HepG2 (cell line): ENCODE measurements around the gene TGM6. TPM values are rescaled to one million over a fixed set of nuclear protein-coding genes. Genes with fewer than 3 reads are reported as not detected.

ENCODE experiments used
- ATAC-seq: fragments of 200-7000 bp; cut with Tn5 transposase; 3 replicates; pipeline ENCODE4 v1.9.1; 2020; ENCODE audit warnings: mild to moderate bottlenecking, moderate library complexity
- BruUV-seq: library from RNA; stranded (reverse); fragments of 400-500 nt; replicated peaks from 2 replicates; lab custom pipeline; 2021; lab: Mats Ljungman, UMichigan
- CTCF ChIA-PET: fragments of 300-600 bp; formaldehyde crosslinking; extraction: SDS; loops from one replicate; lab custom pipeline; 2021; ENCODE audit warnings: low total read pairs, inconsistent platforms, low intra/inter-chr PET ratio; lab: Yijun Ruan, JAX
- POLR2A ChIA-PET: fragments of 350-600 bp; sonication (Branson Sonifier 250); formaldehyde crosslinking; loops from one replicate; lab custom pipeline; 2020; ENCODE audit warnings: antibody characterized with exemption, inconsistent platforms; lab: Yijun Ruan, JAX
- DNase-seq: peaks from one replicate; pipeline ENCODE4 v3.0.0-alpha.2; 2015; ENCODE audit warnings: low spot score
- FAIRE-seq: peaks from 3 replicates; lab custom pipeline; 2011; peaks lifted over from hg19 to GRCh38; lab: Jason Lieb, UNC
- H2AFZ ChIP-seq: one replicate; pipeline ENCODE4 v1.6.1; 2011; ENCODE audit warnings: low read length, inconsistent platforms
- H3K27ac ChIP-seq: fragments of 300-600 bp; 3 replicates; pipeline ENCODE4 v1.8.0; 2011; ENCODE audit warnings: mixed run types, mild to moderate bottlenecking, mixed read lengths, low read length, inconsistent platforms; ENCODE audit not compliant: insufficient read depth; ENCODE audit errors: extremely low read length
- H3K27me3 ChIP-seq, 2 experiments: fragments of 200-600 bp in 1 of 2; 2 replicates in 1 of 2; 3 replicates in 1 of 2; pipeline versions ENCODE4 v1.6.0 to v1.8.0; 2011; ENCODE audit warnings: low read length in 2 of 2, mild to moderate bottlenecking in 2 of 2, moderate library complexity in 2 of 2, inconsistent platforms in 1 of 2; ENCODE audit not compliant: insufficient read depth in 2 of 2, control insufficient read depth in 1 of 2
- H3K36me3 ChIP-seq, 2 experiments: fragments of 200-600 bp in 1 of 2; replicated peaks in 1 of 2; 2 replicates in 1 of 2; 3 replicates in 1 of 2; pipeline versions ENCODE4 v1.5.1 to v1.8.0; 2011; ENCODE audit warnings: low read length in 2 of 2, inconsistent platforms in 1 of 2; ENCODE audit not compliant: insufficient read depth in 2 of 2, control insufficient read depth in 1 of 2
- H3K4me1 ChIP-seq: 2 replicates; pipeline ENCODE4 v1.5.1; 2012; ENCODE audit warnings: low read length, inconsistent platforms; ENCODE audit not compliant: insufficient read depth
- H3K4me2 ChIP-seq: 2 replicates; pipeline ENCODE4 v1.6.0; 2011; ENCODE audit warnings: low read depth, low read length, inconsistent platforms
- H3K4me3 ChIP-seq, 3 experiments: fragments of 200-600 bp in 1 of 3; sonication (generic), shearing (Covaris generic) in 1 of 3; replicated peaks in 1 of 3; 2 replicates each; pipeline ENCODE4 v1.5.1; 2011 to 2016; ENCODE audit warnings: low read length in 3 of 3, inconsistent platforms in 2 of 3, low read depth in 2 of 3, mild to moderate bottlenecking in 2 of 3, control low read depth in 1 of 3, mixed read lengths in 1 of 3; ENCODE audit not compliant: insufficient read depth in 1 of 3
- H3K79me2 ChIP-seq: one replicate; pipeline ENCODE4 v1.6.1; 2011; ENCODE audit warnings: low read length, inconsistent platforms; ENCODE audit not compliant: insufficient read depth
- H3K9ac ChIP-seq: 2 replicates; pipeline ENCODE4 v1.6.0; 2011; ENCODE audit warnings: mild to moderate bottlenecking, low read depth, low read length, inconsistent platforms; ENCODE audit not compliant: insufficient read depth
- H3K9me3 ChIP-seq: 2 replicates; pipeline ENCODE4 v1.5.1; 2012; ENCODE audit warnings: mild to moderate bottlenecking, low read length
- H4K20me1 ChIP-seq: 2 replicates; pipeline ENCODE4 v1.6.0; 2011; ENCODE audit warnings: inconsistent platforms, mild to moderate bottlenecking, low read length, moderate library complexity; ENCODE audit not compliant: insufficient read depth
- NFE2L2 ChIP-seq: fragments of 150-350 bp; IDR thresholded peaks from 2 replicates; pipeline ENCODE4 v1.6.1; 2014; ENCODE audit warnings: low read length
- NFIC ChIP-seq: IDR thresholded peaks from 2 replicates; pipeline ENCODE4 v1.6.1; 2012; ENCODE audit warnings: mild to moderate bottlenecking, low read length, inconsistent platforms
- ZFYVE20 ChIP-seq: sonication (generic); formaldehyde crosslinking; IDR thresholded peaks from 2 replicates; pipeline ENCODE4 v1.8.0; 2023; ENCODE audit warnings: low read depth, mild to moderate bottlenecking, moderate library complexity, missing genetic modification reagents, borderline replicate concordance
- ZNF496 ChIP-seq: sonication (generic); formaldehyde crosslinking; IDR thresholded peaks from 2 replicates; pipeline ENCODE4 v1.8.1; 2023; ENCODE audit warnings: mild to moderate bottlenecking, moderate library complexity, missing genetic modification reagents; ENCODE audit not compliant: insufficient replicate concordance
- WGBS: methylation state at CpG from one replicate; pipeline ENCODE4 v1.1.6; 2017; ENCODE audit warnings: low lambda C conversion rate; 5-methylcytosine and 5-hydroxymethylcytosine counted together
- in situ Hi-C: cut with HindIII; loops from 2 replicates; pipeline ENCODE4 v1.10.0; 2017; ENCODE audit warnings: low pct_unique_long_range_greater_than_20kb; ENCODE audit not compliant: extremely low pct_ligation_motif_present
- intact Hi-C: fragments of 100-400 bp; cut with micrococcal nuclease; formaldehyde crosslinking; loops from one replicate; pipeline ENCODE4 v1.10.0; 2022; ENCODE audit not compliant: unreplicated experiment
- polyA plus RNA-seq, 8 experiments: library from polyadenylated mRNA; depleted of rRNA in 3 of 8; stranded (reverse) in 7 of 8; unstranded in 1 of 8; fragments of >200 nt; fragmentation: Illumina TruSeq in 4 of 8; extraction: Trizol in 4 of 8; gene quantifications; 2 replicates each; pipeline versions ENCODE4 v1.2.1 to v1.2.3, GENCODE V29; 2011 to 2016; ENCODE audit warnings: low read depth in 4 of 8, missing spikeins in 1 of 8, mixed read lengths in 1 of 8; ENCODE audit not compliant: insufficient read depth in 1 of 8
- total RNA-seq, 5 experiments: library from RNA; depleted of rRNA; stranded (reverse); fragments of >200 nt; fragmentation: Illumina TruSeq; extraction: Trizol; gene quantifications; 2 replicates each; pipeline ENCODE4 v1.2.3, GENCODE V29; 2016; ENCODE audit warnings: low read depth in 1 of 5
- TF ChIP-seq, protein P1 (sequence below): sonication (generic); formaldehyde crosslinking; IDR thresholded peaks from 2 replicates; pipeline ENCODE4 v1.5.0; 2020; ENCODE audit warnings: mild to moderate bottlenecking, missing genetic modification reagents, borderline replicate concordance
- TF ChIP-seq, protein P2 (sequence below): sonication (generic); formaldehyde crosslinking; IDR thresholded peaks from 2 replicates; pipeline ENCODE4 v1.5.1; 2020; ENCODE audit warnings: missing genetic modification reagents, mild to moderate bottlenecking, borderline replicate concordance

Gene TGM6
- total and polyA plus RNA-seq, 2 of the 13 experiments (the other 11 are each of a cell fraction or from before 2014, with no cell fraction given): not detected

DNA sequence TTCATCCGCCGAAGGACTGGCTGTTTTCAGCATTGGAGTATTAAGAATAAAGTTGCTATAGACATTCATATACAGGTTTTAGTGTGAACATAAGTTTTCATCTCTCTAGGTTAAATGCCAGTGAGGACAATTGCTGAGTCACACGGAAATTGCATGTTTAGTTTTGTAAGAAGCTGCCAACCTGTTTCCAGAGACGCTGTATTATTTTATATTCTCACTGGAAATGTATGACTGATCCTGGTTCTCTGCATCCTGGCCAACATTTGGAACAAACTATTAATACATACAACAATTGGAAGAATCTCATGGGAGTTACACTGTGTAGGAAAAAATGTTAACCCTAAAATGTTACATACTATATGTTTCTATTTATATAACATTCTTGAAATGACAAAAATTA is 16.7 kb upstream of the TGM6 start:
- POLR2A ChIA-PET: no interaction called here
- H3K36me3 ChIP-seq: no peaks in the 10 kb centered on the region
- CTCF ChIA-PET: no interaction called here
- peaks cover 17% of the 10 kb centered on the region; the same call in 1 of the 2 replicates for H3K9me3 ChIP-seq
- TF ChIP-seq NFE2L2 (peak; percentile 42; the same call in 1 of the 2 replicates), NFIC (no peak), ZNF496 (no peak), ZFYVE20 (CRISPR knock-in tag) (no peak)
- TF ChIP-seq, protein P1, sequence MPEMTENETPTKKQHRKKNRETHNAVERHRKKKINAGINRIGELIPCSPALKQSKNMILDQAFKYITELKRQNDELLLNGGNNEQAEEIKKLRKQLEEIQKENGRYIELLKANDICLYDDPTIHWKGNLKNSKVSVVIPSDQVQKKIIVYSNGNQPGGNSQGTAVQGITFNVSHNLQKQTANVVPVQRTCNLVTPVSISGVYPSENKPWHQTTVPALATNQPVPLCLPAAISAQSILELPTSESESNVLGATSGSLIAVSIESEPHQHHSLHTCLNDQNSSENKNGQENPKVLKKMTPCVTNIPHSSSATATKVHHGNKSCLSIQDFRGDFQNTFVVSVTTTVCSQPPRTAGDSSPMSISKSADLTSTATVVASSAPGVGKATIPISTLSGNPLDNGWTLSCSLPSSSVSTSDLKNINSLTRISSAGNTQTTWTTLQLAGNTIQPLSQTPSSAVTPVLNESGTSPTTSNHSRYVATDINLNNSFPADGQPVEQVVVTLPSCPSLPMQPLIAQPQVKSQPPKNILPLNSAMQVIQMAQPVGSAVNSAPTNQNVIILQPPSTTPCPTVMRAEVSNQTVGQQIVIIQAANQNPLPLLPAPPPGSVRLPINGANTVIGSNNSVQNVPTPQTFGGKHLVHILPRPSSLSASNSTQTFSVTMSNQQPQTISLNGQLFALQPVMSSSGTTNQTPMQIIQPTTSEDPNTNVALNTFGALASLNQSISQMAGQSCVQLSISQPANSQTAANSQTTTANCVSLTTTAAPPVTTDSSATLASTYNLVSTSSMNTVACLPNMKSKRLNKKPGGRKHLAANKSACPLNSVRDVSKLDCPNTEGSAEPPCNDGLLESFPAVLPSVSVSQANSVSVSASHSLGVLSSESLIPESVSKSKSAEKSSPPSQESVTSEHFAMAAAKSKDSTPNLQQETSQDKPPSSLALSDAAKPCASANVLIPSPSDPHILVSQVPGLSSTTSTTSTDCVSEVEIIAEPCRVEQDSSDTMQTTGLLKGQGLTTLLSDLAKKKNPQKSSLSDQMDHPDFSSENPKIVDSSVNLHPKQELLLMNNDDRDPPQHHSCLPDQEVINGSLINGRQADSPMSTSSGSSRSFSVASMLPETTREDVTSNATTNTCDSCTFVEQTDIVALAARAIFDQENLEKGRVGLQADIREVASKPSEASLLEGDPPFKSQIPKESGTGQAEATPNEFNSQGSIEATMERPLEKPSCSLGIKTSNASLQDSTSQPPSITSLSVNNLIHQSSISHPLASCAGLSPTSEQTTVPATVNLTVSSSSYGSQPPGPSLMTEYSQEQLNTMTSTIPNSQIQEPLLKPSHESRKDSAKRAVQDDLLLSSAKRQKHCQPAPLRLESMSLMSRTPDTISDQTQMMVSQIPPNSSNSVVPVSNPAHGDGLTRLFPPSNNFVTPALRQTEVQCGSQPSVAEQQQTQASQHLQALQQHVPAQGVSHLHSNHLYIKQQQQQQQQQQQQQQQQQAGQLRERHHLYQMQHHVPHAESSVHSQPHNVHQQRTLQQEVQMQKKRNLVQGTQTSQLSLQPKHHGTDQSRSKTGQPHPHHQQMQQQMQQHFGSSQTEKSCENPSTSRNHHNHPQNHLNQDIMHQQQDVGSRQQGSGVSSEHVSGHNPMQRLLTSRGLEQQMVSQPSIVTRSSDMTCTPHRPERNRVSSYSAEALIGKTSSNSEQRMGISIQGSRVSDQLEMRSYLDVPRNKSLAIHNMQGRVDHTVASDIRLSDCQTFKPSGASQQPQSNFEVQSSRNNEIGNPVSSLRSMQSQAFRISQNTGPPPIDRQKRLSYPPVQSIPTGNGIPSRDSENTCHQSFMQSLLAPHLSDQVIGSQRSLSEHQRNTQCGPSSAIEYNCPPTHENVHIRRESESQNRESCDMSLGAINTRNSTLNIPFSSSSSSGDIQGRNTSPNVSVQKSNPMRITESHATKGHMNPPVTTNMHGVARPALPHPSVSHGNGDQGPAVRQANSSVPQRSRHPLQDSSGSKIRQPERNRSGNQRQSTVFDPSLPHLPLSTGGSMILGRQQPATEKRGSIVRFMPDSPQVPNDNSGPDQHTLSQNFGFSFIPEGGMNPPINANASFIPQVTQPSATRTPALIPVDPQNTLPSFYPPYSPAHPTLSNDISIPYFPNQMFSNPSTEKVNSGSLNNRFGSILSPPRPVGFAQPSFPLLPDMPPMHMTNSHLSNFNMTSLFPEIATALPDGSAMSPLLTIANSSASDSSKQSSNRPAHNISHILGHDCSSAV (CRISPR knock-in tag): no peak
- TF ChIP-seq, protein P2, sequence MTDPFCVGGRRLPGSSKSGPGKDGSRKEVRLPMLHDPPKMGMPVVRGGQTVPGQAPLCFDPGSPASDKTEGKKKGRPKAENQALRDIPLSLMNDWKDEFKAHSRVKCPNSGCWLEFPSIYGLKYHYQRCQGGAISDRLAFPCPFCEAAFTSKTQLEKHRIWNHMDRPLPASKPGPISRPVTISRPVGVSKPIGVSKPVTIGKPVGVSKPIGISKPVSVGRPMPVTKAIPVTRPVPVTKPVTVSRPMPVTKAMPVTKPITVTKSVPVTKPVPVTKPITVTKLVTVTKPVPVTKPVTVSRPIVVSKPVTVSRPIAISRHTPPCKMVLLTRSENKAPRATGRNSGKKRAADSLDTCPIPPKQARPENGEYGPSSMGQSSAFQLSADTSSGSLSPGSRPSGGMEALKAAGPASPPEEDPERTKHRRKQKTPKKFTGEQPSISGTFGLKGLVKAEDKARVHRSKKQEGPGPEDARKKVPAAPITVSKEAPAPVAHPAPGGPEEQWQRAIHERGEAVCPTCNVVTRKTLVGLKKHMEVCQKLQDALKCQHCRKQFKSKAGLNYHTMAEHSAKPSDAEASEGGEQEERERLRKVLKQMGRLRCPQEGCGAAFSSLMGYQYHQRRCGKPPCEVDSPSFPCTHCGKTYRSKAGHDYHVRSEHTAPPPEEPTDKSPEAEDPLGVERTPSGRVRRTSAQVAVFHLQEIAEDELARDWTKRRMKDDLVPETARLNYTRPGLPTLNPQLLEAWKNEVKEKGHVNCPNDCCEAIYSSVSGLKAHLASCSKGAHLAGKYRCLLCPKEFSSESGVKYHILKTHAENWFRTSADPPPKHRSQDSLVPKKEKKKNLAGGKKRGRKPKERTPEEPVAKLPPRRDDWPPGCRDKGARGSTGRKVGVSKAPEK: no peak
- 52% methylated on average over 4 of the region's 4 CpGs for WGBS
- FAIRE-seq (no peak), DNase-seq (no peak), ATAC-seq (no peak)
- no peak overlapping the region for H2AFZ ChIP-seq
- intact Hi-C loops (no loop called here), in situ Hi-C loops (no loop called here)
- H3K27me3 ChIP-seq: no peaks in the 10 kb centered on the region; a peak in 1 of 5 replicates
- H3K4me1 ChIP-seq: no peaks in the 10 kb centered on the region
- BruUV-seq: no TSS peak
- no peak overlapping the region for H3K27ac ChIP-seq
- no peak overlapping the region for H3K4me2 ChIP-seq
- H4K20me1 ChIP-seq: no peaks in the 10 kb centered on the region
- no peaks in the 10 kb centered on the region for H3K79me2 ChIP-seq
- no peak overlapping the region for H3K9ac ChIP-seq
- no peak overlapping the region for H3K4me3 ChIP-seq
